ENCODE results near the gene DIDO1.

GRCh38 chr20:62876501-62876901 lies 49.8 kb downstream of the DIDO1 start:
- TF ChIP-seq CTCF (IDR thresholded peaks at IDR 0.05): no peak
- TF ChIP-seq POLR2AphosphoS5 (IDR thresholded peaks at IDR 0.05; ENCODE audit: insufficient read depth in 1 of 2, low read depth in 1 of 2): no peak

Measured in vagina (tissue), 2 donors.